GM04504 (cell line): Measurements from ENCODE around the gene NANS.
A peak's percentile ranks its signal among the peaks of the same experiment; 100 is the strongest.
"Not testable (repeated sequence)": the region's sequence is repeated elsewhere in the genome, so short reads cannot be mapped to it uniquely, and the experiment has no call there.

Source experiments
- DNase-seq: peaks from one replicate; pipeline ENCODE4 v3.0.0-alpha.2; 2012; ENCODE audit warnings: low read depth

The NANS gene

DNA sequence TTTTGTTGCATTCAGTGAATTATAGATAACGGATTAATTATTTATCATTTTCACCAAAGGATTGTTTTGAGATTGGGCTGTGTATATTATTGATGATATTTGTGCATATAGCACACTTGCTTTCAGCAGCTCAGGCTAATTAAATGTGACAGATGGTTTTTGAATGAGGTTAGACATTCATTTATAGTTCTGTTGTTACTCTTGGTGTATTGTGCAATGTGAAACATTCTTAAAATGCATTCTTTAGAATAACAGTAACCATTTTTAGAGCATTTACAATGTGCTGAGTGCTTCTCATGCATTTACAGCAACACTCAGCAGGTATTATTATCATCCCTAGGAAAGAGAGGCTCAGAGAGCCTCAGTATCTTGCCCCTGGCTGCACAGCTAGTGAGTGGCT lies 23.8 kb downstream of the NANS start:
- DNase-seq, result peak; percentile 44

DNA sequence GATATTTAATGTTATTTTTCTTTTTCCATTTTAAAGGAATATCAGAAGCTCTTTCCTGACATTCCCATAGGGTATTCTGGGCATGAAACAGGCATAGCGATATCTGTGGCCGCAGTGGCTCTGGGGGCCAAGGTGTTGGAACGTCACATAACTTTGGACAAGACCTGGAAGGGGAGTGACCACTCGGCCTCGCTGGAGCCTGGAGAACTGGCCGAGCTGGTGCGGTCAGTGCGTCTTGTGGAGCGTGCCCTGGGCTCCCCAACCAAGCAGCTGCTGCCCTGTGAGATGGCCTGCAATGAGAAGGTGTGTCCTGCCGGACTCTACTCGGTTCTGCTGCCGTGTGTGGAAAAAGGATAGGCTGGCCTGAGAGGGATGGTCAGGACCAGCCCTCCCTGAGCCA lies 24.2 kb downstream of the NANS start:
- DNase-seq, result no peak

- DNase-seq, result no peak
These were observed 25.1 kb downstream of the NANS start for GRCh38 chr9:98081477-98082219.

DNA sequence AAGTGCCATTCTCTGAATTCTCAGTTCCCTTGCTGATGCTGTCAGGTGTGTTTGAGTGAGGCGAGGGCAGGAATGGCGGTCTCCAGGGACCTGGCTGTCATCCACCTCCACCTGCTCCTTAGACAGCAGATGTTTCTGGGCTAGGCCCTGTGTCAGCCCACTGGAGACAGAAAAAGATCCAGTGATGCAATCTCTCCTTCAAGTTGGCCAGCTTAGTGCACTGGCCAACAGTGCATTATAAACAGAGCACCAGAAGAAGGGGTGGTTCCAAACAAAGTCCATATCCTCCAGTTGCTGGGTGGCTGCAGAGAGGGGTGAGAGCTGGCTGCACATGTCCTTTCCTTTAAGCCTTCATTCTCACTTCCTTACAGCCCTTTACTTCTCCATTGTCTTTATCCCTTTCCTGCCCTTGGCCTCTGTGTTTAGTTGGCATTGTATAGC lies 26.5 kb downstream of the NANS start:
- DNase-seq, result no peak

GRCh38 chr9:98083566-98084183 lies 27.1 kb downstream of the NANS start:
- DNase-seq, result no peak

DNA sequence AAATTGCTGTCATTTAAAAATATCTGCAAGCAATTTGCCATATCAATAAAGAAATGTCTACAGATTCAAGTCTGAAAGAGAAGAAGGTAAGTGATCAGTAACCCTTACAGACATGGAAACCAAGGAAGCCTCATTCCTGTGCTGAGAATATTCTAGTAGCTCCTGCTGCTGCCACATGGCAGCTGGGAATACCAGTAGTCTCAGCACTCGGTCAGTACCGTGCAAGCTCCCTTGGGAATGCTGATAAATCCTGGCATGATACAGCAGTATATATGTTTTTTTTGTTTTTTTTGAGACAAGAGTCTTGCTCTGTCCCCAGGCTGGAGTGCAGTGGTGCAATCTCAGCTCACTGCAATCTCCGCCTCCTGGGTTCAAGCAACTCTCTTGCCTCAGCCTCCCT lies 27.9 kb downstream of the NANS start:
- DNase-seq, result no peak

GRCh38 chr9:98085058-98085457 lies 28.5 kb downstream of the NANS start:
- no peak for DNase-seq

- DNase-seq, result no peak
These were observed 29.4 kb downstream of the NANS start for GRCh38 chr9:98085944-98086343.

- no peak for DNase-seq
These were observed 29.9 kb downstream of the NANS start for GRCh38 chr9:98086461-98086860.

DNA sequence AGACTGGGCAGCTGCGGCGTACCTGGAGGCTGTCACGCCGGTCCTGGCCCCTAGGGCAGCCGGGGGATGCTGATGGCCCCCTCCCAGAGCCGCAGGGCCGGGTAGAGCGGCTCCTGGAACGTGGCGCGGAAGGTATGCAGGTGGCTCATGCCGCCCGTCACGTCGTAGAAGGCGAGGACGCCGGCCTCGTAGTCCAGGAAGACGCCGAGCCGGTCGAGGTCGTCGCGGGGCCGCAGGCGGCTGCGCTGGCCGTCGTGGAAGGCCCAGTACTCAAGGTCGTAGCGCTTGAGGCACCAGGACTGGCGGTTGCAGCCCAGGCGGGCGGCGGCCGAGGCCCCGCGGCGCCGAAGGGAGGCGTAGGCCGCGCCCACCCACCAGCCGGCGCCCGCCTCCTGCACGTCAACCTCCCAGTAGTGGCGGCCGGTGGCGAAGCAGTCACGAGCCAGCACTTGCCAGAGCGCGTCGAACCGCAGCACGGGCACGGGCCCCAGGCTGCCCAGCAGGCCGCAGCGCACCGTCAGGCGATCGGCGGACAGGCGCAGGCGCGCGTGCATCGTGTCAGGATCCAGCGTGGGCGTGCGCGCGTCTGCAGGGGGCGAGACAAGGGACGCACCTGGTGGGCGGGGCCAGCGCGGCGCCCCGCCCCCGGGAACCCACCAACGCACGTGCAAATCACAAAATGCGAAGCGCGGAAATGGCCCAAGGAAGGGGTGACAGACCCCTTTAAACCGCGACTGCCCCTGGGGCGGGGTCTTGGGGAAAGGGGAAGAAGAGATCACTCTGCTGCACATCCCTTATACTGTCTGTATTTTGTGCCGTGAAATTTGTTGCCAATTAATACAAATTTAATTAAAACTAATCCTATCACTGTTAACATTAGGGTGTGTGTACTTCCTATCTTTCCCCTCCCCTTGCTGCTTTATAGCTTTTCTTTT lies 31.2 kb downstream of the NANS start:
- no peak for DNase-seq

GRCh38 chr9:98090674-98091073 lies 34.1 kb downstream of the NANS start:
- DNase-seq, result not testable (repeated sequence)

DNA sequence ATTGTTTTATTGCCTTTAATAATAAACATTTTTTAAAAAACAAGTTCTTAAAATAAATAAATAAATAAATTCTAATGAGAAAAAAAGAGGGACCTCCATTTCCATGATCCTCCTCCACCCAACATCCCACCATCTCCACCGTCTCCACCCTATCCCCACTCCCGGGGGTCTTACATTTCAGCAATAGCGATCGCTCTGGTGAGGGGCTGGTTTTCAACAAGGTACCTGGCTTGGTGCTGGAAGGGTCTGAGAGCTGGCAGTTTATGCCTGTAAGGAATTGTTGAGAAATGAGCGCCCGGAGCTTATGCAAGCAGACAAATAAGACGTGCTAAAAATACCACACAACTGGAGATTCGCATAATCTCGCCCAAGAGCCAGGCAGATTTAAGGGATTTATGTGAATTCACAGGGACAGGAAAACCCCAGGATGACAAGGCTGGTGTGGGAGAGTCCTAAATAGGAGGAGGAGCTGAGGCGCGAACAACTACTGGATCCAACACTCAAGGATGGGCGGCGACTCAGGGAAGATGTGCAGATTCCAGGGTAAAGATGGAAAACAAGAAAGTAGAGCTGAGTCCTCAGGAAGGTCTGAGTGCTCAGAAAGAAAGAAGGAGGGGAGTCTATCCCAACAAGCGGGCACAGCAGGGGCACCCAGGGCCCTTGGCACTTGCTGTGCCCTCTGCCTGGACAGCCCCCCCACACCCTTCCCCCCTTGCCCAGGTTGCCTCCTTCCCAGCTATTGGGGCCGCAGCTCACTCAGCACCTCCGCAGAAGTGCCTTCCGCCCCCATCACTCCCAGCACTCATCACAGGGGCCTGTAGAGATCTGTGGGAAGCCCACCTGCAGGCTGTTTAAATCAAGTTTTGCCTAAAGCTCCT lies 35.4 kb downstream of the NANS start:
- no peak for DNase-seq

DNA sequence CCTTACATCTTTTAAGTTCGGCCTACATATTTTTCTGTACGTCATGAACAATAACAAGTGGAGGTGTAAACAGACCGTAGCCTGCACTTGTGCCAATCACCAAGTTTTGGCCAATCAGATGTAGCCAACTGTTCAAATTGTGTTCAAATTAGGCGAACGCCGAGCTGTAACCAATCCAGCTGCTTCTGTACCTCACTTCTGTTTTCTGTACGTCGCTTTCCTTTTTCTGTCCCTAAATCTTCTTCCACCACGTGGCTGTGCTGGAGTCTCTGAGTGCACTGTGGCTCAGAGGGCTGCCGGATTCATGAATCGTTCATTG lies 36.0 kb downstream of the NANS start:
- no peak for DNase-seq

DNA sequence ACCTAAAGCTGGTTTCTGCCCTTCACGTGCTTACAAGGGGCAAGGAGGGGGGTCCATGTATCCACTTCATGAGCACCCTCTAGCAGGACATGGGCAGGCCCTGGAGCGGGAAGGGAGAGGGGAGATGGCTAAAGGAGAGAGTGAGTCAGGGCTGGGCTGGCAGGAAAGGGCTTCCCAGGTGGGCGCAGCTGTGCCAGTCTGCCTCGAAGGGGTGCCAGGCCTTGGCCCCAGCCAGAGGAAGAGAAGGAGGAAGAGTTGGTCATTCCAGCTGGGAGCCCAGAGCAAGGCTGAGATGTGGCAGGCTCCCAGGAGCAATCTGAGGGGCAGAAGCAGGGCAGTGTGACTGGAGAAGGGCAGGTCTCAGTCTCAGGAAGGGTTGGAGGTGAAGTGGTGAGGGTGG lies 37.8 kb downstream of the NANS start:
- DNase-seq, result no peak

- DNase-seq, result no peak
These were observed 38.3 kb downstream of the NANS start for GRCh38 chr9:98094851-98095250.

- no peak for DNase-seq
These were observed 38.9 kb downstream of the NANS start for GRCh38 chr9:98095401-98095800.

DNA sequence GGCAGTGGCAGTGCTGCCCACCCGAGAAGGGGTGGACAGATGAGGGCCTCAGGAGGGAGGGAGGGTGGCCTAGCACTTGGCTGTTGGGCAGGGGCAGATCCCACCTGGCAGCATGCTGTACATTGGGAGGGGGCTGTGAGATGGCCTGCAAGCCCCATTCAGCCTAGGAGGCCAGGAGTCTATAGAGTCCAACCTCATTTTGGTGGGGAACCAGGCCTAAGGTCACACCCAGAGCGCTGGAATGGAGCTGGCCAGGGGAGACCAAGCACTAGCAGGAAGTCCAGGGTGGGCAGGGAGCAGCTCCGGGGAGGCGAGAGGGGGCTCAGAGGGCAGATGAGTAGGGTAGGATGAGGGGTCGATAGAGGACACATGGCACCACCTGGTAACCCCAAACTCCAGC lies 39.6 kb downstream of the NANS start:
- no peak for DNase-seq

GRCh38 chr9:98097836-98098235 lies 41.3 kb downstream of the NANS start:
- DNase-seq, result no peak

- DNase-seq, result no peak
These were observed 42.8 kb downstream of the NANS start for GRCh38 chr9:98099346-98099745.

- DNase-seq, result no peak
These were observed 43.4 kb downstream of the NANS start for GRCh38 chr9:98099898-98100297.

GRCh38 chr9:98100456-98100855 lies 43.9 kb downstream of the NANS start:
- no peak for DNase-seq

GRCh38 chr9:98101416-98101815 lies 44.9 kb downstream of the NANS start:
- no peak for DNase-seq
